HepG2 (cell line): ENCODE measurements around the gene RPS28. TPM values are rescaled to one million over a fixed set of nuclear protein-coding genes. Genes with fewer than 3 reads are reported as not detected.

ENCODE experiments used
- MBNL3 ChIP-seq: fragments of 250-450 bp; sonication (Bioruptor Pico); conservative IDR thresholded peaks from 2 replicates; pipeline ENCODE4 v1.8.0; 2022; ENCODE audit warnings: mild to moderate bottlenecking, inconsistent platforms
- MTA1 ChIP-seq: sonication (generic); formaldehyde crosslinking; IDR thresholded peaks from 2 replicates; pipeline ENCODE4 v1.4.0; 2020; ENCODE audit warnings: missing genetic modification reagents, mild to moderate bottlenecking, borderline replicate concordance
- POLR2AphosphoS2 ChIP-seq: IDR thresholded peaks from 2 replicates; pipeline ENCODE4 v1.6.1; 2011; ENCODE audit warnings: low read depth, low read length, improper control_type of control experiment
- RBM22 ChIP-seq: fragments of 200-400 bp; formaldehyde crosslinking; optimal IDR thresholded peaks from 2 replicates; pipeline ENCODE3; 2017; ENCODE audit warnings: mild to moderate bottlenecking, low read length, moderate library complexity
- TBX2 ChIP-seq: sonication (generic); formaldehyde crosslinking; IDR thresholded peaks from 2 replicates; pipeline ENCODE4 v1.5.0; 2020; ENCODE audit warnings: missing genetic modification reagents, mild to moderate bottlenecking, borderline replicate concordance
- ZHX2 ChIP-seq, 2 experiments: sonication (generic) in 1 of 2; formaldehyde crosslinking in 1 of 2; IDR thresholded peaks; 2 replicates each; pipeline versions ENCODE4 v1.6.1 to v1.9.0; 2014 to 2022; ENCODE audit warnings: antibody characterized with exemption in 1 of 2, borderline replicate concordance in 1 of 2, inconsistent platforms in 1 of 2, low read depth in 1 of 2, missing genetic modification reagents in 1 of 2
- ZMYM3 ChIP-seq: sonication (generic); formaldehyde crosslinking; IDR thresholded peaks from 2 replicates; pipeline ENCODE4 v1.5.1; 2020; ENCODE audit warnings: mild to moderate bottlenecking, missing genetic modification reagents
- ZNF205 ChIP-seq: IDR thresholded peaks from 2 replicates; pipeline ENCODE4 v1.6.1; 2018; ENCODE audit warnings: missing biosample characterization, missing genetic modification reagents
- ZNF234 ChIP-seq: sonication (generic); formaldehyde crosslinking; conservative IDR thresholded peaks from 2 replicates; pipeline ENCODE4 v1.5.1; 2020; ENCODE audit warnings: mild to moderate bottlenecking, missing genetic modification reagents
- ZNF335 ChIP-seq: sonication (generic); formaldehyde crosslinking; IDR thresholded peaks from 2 replicates; pipeline ENCODE4 v1.4.0; 2020; ENCODE audit warnings: missing genetic modification reagents
- ZNF777 ChIP-seq: sonication (generic); formaldehyde crosslinking; IDR thresholded peaks from 2 replicates; pipeline ENCODE4 v1.4.0; 2020; ENCODE audit warnings: missing genetic modification reagents
- ZZZ3 ChIP-seq: sonication (generic); formaldehyde crosslinking; IDR thresholded peaks from 2 replicates; pipeline ENCODE4 v1.4.0; 2020; ENCODE audit warnings: missing genetic modification reagents, mild to moderate bottlenecking, borderline replicate concordance
- polyA plus RNA-seq, 8 experiments: library from polyadenylated mRNA; depleted of rRNA in 3 of 8; stranded (reverse) in 7 of 8; unstranded in 1 of 8; fragments of >200 nt; fragmentation: Illumina TruSeq in 4 of 8; extraction: Trizol in 4 of 8; gene quantifications; 2 replicates each; pipeline versions ENCODE4 v1.2.1 to v1.2.3, GENCODE V29; 2011 to 2016; ENCODE audit warnings: low read depth in 4 of 8, missing spikeins in 1 of 8, mixed read lengths in 1 of 8; ENCODE audit not compliant: insufficient read depth in 1 of 8
- total RNA-seq, 5 experiments: library from RNA; depleted of rRNA; stranded (reverse); fragments of >200 nt; fragmentation: Illumina TruSeq; extraction: Trizol; gene quantifications; 2 replicates each; pipeline ENCODE4 v1.2.3, GENCODE V29; 2016; ENCODE audit warnings: low read depth in 1 of 5
- TF ChIP-seq, protein P1 (sequence below): sonication (generic); formaldehyde crosslinking; IDR thresholded peaks from 2 replicates; pipeline ENCODE4 v1.4.0; 2020; ENCODE audit warnings: missing genetic modification reagents
- TF ChIP-seq, protein P2 (sequence below): sonication (generic); formaldehyde crosslinking; IDR thresholded peaks from 2 replicates; pipeline ENCODE4 v1.5.1; 2020; ENCODE audit warnings: mild to moderate bottlenecking, missing genetic modification reagents, borderline replicate concordance

The RPS28 gene
- total and polyA plus RNA-seq, 2 of the 13 experiments (the other 11 are each of a cell fraction or from before 2014, with no cell fraction given): 281 to 545 TPM

- TF ChIP-seq, protein P1, sequence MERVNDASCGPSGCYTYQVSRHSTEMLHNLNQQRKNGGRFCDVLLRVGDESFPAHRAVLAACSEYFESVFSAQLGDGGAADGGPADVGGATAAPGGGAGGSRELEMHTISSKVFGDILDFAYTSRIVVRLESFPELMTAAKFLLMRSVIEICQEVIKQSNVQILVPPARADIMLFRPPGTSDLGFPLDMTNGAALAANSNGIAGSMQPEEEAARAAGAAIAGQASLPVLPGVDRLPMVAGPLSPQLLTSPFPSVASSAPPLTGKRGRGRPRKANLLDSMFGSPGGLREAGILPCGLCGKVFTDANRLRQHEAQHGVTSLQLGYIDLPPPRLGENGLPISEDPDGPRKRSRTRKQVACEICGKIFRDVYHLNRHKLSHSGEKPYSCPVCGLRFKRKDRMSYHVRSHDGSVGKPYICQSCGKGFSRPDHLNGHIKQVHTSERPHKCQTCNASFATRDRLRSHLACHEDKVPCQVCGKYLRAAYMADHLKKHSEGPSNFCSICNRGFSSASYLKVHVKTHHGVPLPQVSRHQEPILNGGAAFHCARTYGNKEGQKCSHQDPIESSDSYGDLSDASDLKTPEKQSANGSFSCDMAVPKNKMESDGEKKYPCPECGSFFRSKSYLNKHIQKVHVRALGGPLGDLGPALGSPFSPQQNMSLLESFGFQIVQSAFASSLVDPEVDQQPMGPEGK: no peak; the same call in 1 of the 2 replicates
- TF ChIP-seq ZNF335 (no peak), TBX2 (CRISPR knock-in tag) (peak; percentile 89), RBM22 (no peak), POLR2AphosphoS2 (peak; percentile 58; the same call in 1 of the 2 replicates), ZMYM3 (CRISPR knock-in tag) (0 out of 2 replicates have a peak, but pooled peaks have one; percentile 1), ZNF234 (CRISPR knock-in tag) (no peak), ZZZ3 (no peak; the same call in 1 of the 2 replicates), MTA1 (no peak), ZHX2 (IDR thresholded peaks at IDR 0.05; ENCODE audit: low read depth) (peak; percentile 94), ZHX2 (CRISPR knock-in tag; IDR thresholded peaks at IDR 0.05; ENCODE audit: borderline replicate concordance) (no peak), ZNF205 (peak; percentile 58; the same call in 1 of the 2 replicates), MBNL3 (no peak), ZNF777 (CRISPR knock-in tag) (no peak)
- TF ChIP-seq, protein P2, sequence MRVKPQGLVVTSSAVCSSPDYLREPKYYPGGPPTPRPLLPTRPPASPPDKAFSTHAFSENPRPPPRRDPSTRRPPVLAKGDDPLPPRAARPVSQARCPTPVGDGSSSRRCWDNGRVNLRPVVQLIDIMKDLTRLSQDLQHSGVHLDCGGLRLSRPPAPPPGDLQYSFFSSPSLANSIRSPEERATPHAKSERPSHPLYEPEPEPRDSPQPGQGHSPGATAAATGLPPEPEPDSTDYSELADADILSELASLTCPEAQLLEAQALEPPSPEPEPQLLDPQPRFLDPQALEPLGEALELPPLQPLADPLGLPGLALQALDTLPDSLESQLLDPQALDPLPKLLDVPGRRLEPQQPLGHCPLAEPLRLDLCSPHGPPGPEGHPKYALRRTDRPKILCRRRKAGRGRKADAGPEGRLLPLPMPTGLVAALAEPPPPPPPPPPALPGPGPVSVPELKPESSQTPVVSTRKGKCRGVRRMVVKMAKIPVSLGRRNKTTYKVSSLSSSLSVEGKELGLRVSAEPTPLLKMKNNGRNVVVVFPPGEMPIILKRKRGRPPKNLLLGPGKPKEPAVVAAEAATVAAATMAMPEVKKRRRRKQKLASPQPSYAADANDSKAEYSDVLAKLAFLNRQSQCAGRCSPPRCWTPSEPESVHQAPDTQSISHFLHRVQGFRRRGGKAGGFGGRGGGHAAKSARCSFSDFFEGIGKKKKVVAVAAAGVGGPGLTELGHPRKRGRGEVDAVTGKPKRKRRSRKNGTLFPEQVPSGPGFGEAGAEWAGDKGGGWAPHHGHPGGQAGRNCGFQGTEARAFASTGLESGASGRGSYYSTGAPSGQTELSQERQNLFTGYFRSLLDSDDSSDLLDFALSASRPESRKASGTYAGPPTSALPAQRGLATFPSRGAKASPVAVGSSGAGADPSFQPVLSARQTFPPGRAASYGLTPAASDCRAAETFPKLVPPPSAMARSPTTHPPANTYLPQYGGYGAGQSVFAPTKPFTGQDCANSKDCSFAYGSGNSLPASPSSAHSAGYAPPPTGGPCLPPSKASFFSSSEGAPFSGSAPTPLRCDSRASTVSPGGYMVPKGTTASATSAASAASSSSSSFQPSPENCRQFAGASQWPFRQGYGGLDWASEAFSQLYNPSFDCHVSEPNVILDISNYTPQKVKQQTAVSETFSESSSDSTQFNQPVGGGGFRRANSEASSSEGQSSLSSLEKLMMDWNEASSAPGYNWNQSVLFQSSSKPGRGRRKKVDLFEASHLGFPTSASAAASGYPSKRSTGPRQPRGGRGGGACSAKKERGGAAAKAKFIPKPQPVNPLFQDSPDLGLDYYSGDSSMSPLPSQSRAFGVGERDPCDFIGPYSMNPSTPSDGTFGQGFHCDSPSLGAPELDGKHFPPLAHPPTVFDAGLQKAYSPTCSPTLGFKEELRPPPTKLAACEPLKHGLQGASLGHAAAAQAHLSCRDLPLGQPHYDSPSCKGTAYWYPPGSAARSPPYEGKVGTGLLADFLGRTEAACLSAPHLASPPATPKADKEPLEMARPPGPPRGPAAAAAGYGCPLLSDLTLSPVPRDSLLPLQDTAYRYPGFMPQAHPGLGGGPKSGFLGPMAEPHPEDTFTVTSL (CRISPR knock-in tag): no peak
Observed at GRCh38 chr19:8321067-8321985, at the start of gene RPS28, which contains the start of gene NDUFA7 (continued).
